Measurements from ENCODE around the gene TMA7B. TPM values are rescaled to one million over a fixed set of nuclear protein-coding genes. Genes with fewer than 3 reads are reported as not detected.

The TMA7B gene
- total RNA-seq, 4 donors from 2014 or later: not detected

- intact Hi-C loops (cut with DNase I; ENCODE audit: low total_unique reads): no loop called here
- H3K4me1 ChIP-seq: no peaks in the 10 kb centered on the region
- no peak overlapping the region for H3K4me3 ChIP-seq
- in situ Hi-C loops (cut with MboI; ENCODE audit: low sequenced_read_pairs in 4 of 4): no loop called here
- peaks cover 5 to 15% (median 9%) of the 10 kb centered on the region in 3 donors for H3K27me3 ChIP-seq
- no peak overlapping the region for H3K27ac ChIP-seq
- no peaks in the 10 kb centered on the region for H3K36me3 ChIP-seq
- H3K9me3 ChIP-seq: no peaks in the 10 kb centered on the region
- ATAC-seq: no peak
- TF ChIP-seq POLR2A (IDR thresholded peaks at IDR 0.05): no peak
- TF ChIP-seq CTCF (IDR thresholded peaks at IDR 0.05 in 4 of 5, conservative IDR thresholded peaks at IDR 0.05 in 1 of 5): no peak
- no peak for DNase-seq
Observed at GRCh38 chr22:39939830-39940229, 20.4 kb upstream of the TMA7B start.

- peaks cover under 1 to 15% (median 5%) of the 10 kb centered on the region in 3 donors for H3K27me3 ChIP-seq
- no peak for TF ChIP-seq POLR2A (IDR thresholded peaks at IDR 0.05)
- TF ChIP-seq CTCF (IDR thresholded peaks at IDR 0.05 in 4 of 5, conservative IDR thresholded peaks at IDR 0.05 in 1 of 5): no peak
- H3K9me3 ChIP-seq: no peaks in the 10 kb centered on the region
- H3K4me3 ChIP-seq: no peak overlapping the region
- in situ Hi-C loops (cut with MboI; ENCODE audit: low sequenced_read_pairs in 4 of 4) (no loop called here), intact Hi-C loops (cut with DNase I; ENCODE audit: low total_unique reads) (no loop called here)
- no peak for DNase-seq
- H3K4me1 ChIP-seq: no peaks in the 10 kb centered on the region
- no peak overlapping the region for H3K27ac ChIP-seq
- H3K36me3 ChIP-seq: no peaks in the 10 kb centered on the region
- ATAC-seq: no peak
Observed at GRCh38 chr22:39940757-39941305, 19.4 kb upstream of the TMA7B start.

- no peaks in the 10 kb centered on the region for H3K4me1 ChIP-seq
- H3K4me3 ChIP-seq: no peak overlapping the region
- in situ Hi-C loops (cut with MboI; ENCODE audit: low sequenced_read_pairs in 4 of 4) (no loop called here), intact Hi-C loops (cut with DNase I; ENCODE audit: low total_unique reads) (no loop called here)
- no peak overlapping the region for H3K27ac ChIP-seq
- H3K9me3 ChIP-seq: no peaks in the 10 kb centered on the region
- ATAC-seq: no peak
- DNase-seq: no peak
- H3K36me3 ChIP-seq: no peaks in the 10 kb centered on the region
- peaks cover 0 to 12% (median 5%) of the 10 kb centered on the region in 3 donors for H3K27me3 ChIP-seq
- no peak for TF ChIP-seq POLR2A (IDR thresholded peaks at IDR 0.05)
- no peak for TF ChIP-seq CTCF (IDR thresholded peaks at IDR 0.05 in 4 of 5, conservative IDR thresholded peaks at IDR 0.05 in 1 of 5)
Observed at GRCh38 chr22:39941601-39942000, 18.6 kb upstream of the TMA7B start.

GRCh38 chr22:39942439-39943230, 17.6 kb upstream of the TMA7B start:
- Histone ChIP-seq H3K4me3 (no peak overlapping the region), H3K9me3 (no peaks in the 10 kb centered on the region), H3K4me1 (no peaks in the 10 kb centered on the region), H3K27me3 (peaks cover 0 to 11% (median 5%) of the 10 kb centered on the region in 3 donors), H3K27ac (no peak overlapping the region), H3K36me3 (no peaks in the 10 kb centered on the region)
- intact Hi-C loops (cut with DNase I; ENCODE audit: low total_unique reads): no loop called here
- DNase-seq (no peak), ATAC-seq (no peak)
- TF ChIP-seq CTCF (IDR thresholded peaks at IDR 0.05 in 4 of 5, conservative IDR thresholded peaks at IDR 0.05 in 1 of 5) (no peak), POLR2A (IDR thresholded peaks at IDR 0.05) (no peak)
- in situ Hi-C loops (cut with MboI; ENCODE audit: low sequenced_read_pairs in 4 of 4): no loop called here

Data from gastrocnemius medialis (tissue), 4 donors.